ENCODE results near the gene FAM111B.

- no peak for TF ChIP-seq CTCF (IDR thresholded peaks at IDR 0.05)
- no peak for TF ChIP-seq POLR2A (IDR thresholded peaks at IDR 0.05)
Measured at GRCh38 chr11:59145534-59145933, 38.5 kb downstream of the FAM111B start.

Measured in lower leg skin (tissue), 3 donors.